Muscle layer of duodenum (tissue), 2 donors: ENCODE results near the gene SLC4A3.

Experiments used
- H3K27ac ChIP-seq: one replicate; pipeline ENCODE4 v1.7.0; 2013; ENCODE audit warnings: mild to moderate bottlenecking, low read length
- H3K27me3 ChIP-seq: one replicate; pipeline ENCODE4 v1.7.0; 2013; ENCODE audit warnings: low read depth, mild to moderate bottlenecking, control low read depth, low read length
- H3K36me3 ChIP-seq, 2 donors: one replicate each; pipeline ENCODE4 v1.7.0; 2013; ENCODE audit warnings: low read length in 2 of 2, control low read depth in 1 of 2, mild to moderate bottlenecking in 1 of 2; ENCODE audit not compliant: insufficient read depth in 2 of 2, control insufficient read depth in 1 of 2
- H3K4me1 ChIP-seq, 2 donors: one replicate each; pipeline ENCODE4 v1.7.0; 2013; ENCODE audit warnings: low read length in 2 of 2, mild to moderate bottlenecking in 2 of 2, control low read depth in 1 of 2, moderate library complexity in 1 of 2; ENCODE audit not compliant: insufficient read depth in 2 of 2, control insufficient read depth in 1 of 2
- H3K4me3 ChIP-seq, 2 donors: one replicate each; pipeline ENCODE4 v1.7.0; 2013; ENCODE audit warnings: low read length in 2 of 2, low read depth in 1 of 2, mild to moderate bottlenecking in 1 of 2
- H3K9me3 ChIP-seq, 2 donors: one replicate each; pipeline ENCODE4 v1.7.0; 2013; ENCODE audit warnings: low read length in 2 of 2, control low read depth in 1 of 2, mild to moderate bottlenecking in 1 of 2; ENCODE audit not compliant: control insufficient read depth in 1 of 2
- donor health status: healthy.

Gene SLC4A3

DNA sequence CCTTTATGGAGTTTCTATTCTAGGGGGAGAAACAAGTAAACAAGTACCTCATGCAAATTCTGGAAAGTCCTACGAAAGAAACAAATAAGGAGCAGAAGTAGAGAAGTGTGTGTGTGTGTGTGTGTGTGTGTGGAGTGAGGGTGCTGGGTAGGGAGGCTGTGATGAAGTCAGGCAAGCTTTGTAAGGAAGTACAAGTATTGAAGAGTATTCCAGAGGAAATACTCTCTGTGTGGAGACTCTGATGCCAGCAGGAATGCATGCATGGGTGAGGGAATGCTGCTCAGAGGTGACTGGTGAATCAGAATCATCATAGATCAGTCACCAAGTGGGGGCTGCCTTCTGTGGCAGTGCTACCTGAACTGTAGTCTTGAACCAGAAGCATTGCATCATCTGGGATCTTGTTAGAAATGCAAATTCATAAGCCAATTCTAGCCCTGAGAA is 34.5 kb downstream of the SLC4A3 start:
- Histone ChIP-seq H3K27ac (no peak overlapping the region), H3K4me1 (peaks cover 0 to 10% of the 10 kb centered on the region in 2 donors)

DNA sequence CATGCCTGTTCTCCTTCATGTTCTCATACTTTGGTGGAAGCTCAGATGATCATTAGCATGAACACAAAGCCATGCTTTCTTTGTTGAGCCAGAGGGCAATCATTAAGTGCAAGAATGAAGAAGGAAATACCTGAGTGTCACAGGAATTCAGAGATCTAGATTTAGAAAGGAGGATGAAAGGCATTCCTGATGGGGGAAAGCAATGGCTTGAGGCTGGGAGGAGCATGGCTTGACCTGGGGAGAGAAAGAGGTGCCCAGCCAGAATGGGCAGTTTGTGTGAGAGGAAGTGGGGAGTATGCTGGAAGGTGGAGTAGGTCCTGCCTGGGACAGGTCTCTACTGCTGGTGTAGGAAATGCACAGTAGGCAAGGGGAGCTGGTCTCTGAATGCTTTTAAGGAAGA is 35.1 kb downstream of the SLC4A3 start:
- Histone ChIP-seq H3K9me3 (peaks cover 5 to 10% of the 10 kb centered on the region in 2 donors), H3K27ac (no peak overlapping the region), H3K27me3 (no peaks in the 10 kb centered on the region), H3K36me3 (no peaks in the 10 kb centered on the region), H3K4me3 (no peak overlapping the region), H3K4me1 (peaks cover 0 to 10% of the 10 kb centered on the region in 2 donors)

More for the DNA sequence above, 34.5 kb downstream of the SLC4A3 start:
- no peaks in the 10 kb centered on the region for H3K27me3 ChIP-seq
- H3K9me3 ChIP-seq = peaks cover 5 to 10% of the 10 kb centered on the region in 2 donors
- H3K4me3 ChIP-seq = no peak overlapping the region
- H3K36me3 ChIP-seq = no peaks in the 10 kb centered on the region

DNA sequence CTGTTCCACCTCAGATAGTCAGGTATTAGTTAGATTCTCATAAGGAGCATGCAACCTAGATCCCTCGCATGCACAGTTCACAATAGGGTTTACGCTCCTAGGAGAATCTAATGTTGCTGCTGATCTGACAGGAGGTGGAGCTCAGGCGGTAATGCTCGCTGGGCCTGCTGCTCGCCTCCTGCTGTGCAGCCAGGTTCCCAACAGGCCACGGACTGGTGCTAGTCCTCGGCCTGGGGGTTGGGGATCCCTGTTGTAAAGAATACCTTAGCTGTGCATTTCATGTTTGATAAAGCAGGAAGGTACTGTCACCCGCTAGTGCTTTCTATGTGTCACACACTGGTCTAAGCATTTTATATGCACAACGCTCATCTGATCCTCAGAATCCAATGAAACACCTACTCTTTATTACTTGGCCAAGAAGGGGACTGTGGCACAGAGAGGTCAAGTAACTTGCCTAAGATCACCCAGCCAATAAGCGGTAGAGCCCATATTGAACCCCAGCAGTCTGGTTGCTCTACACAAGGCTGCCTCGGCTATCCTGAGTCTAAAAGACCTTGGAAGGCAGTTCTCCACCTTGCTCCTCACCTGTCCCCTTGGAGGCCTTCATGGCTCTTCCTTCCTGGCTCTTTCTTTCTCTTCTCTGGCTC is 35.8 kb downstream of the SLC4A3 start:
- Histone ChIP-seq H3K4me1 (peaks cover 0 to 10% of the 10 kb centered on the region in 2 donors), H3K27me3 (no peaks in the 10 kb centered on the region), H3K9me3 (peaks cover 5 to 10% of the 10 kb centered on the region in 2 donors), H3K4me3 (no peak overlapping the region), H3K36me3 (no peaks in the 10 kb centered on the region), H3K27ac (no peak overlapping the region)

DNA sequence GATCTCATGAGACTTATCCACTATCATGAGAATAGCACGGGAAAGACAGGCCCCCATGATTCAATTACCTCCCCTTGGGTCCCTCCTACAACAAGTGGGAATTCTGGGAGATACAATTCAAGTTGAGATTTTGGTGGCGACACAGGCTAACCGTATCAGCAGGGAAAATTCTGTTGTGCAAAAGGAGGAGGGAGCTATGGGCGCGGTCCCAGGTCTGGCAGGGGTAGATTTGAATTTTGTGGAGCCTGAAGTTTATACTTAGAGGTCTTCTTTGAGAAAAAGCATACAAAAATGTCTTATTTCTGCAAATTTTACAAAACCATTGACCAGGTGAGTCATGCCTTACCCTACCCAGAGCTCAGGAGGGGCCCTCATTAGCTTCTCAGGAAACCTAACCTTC is 36.6 kb downstream of the SLC4A3 start:
- Histone ChIP-seq H3K4me1 (peaks cover 0 to 10% of the 10 kb centered on the region in 2 donors), H3K27me3 (no peaks in the 10 kb centered on the region), H3K27ac (no peak overlapping the region), H3K9me3 (peaks cover 5 to 10% of the 10 kb centered on the region in 2 donors), H3K36me3 (no peaks in the 10 kb centered on the region), H3K4me3 (no peak overlapping the region)

DNA sequence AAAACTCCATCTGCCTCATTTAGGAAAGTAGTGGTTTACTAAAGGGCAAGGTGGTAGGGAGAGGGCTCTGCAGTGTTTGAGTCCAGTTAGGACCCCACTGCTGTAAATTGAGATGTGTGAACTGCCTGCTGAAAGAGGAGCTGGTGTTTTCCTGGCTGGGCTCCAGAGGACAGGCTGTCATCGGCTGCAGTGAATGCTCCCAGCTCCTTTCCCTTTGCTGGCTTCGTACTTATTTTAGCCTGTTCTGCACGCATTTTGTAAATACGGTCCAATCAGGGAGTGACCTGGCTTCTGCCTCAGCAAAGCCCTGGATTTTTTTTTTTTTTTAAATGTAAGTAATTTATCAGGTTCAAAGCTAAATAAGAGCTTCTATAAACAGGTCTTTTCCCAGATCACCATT is 37.5 kb downstream of the SLC4A3 start:
- Histone ChIP-seq H3K9me3 (peaks cover 5 to 10% of the 10 kb centered on the region in 2 donors), H3K36me3 (no peaks in the 10 kb centered on the region), H3K4me3 (no peak overlapping the region), H3K27me3 (no peaks in the 10 kb centered on the region), H3K27ac (no peak overlapping the region), H3K4me1 (peaks cover 0 to 10% of the 10 kb centered on the region in 2 donors)

DNA sequence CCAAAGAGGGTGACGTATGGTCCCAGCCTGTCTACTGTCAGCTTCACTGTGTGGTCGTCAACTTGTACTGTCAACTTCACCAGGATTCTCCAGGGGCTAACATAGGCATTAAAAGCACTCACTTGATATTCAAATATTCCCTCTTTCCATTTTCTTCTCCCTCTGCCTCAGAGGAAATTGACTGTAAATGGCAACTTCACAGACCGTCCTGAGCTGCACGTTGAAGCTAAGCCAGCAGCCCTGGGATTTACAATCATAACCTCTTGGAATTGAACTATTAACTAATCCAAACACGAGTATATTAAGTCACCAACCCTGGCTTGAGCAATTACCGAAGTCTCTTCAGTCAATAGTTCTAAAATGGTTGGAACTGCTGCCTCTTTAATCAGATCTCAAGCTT is 38.5 kb downstream of the SLC4A3 start:
- no peaks in the 10 kb centered on the region for H3K27me3 ChIP-seq
- no peaks in the 10 kb centered on the region for H3K36me3 ChIP-seq
- no peak overlapping the region for H3K4me3 ChIP-seq
- no peak overlapping the region for H3K27ac ChIP-seq
- peaks cover 5 to 8% of the 10 kb centered on the region in 2 donors for H3K9me3 ChIP-seq
- peaks cover 0 to 10% of the 10 kb centered on the region in 2 donors for H3K4me1 ChIP-seq

DNA sequence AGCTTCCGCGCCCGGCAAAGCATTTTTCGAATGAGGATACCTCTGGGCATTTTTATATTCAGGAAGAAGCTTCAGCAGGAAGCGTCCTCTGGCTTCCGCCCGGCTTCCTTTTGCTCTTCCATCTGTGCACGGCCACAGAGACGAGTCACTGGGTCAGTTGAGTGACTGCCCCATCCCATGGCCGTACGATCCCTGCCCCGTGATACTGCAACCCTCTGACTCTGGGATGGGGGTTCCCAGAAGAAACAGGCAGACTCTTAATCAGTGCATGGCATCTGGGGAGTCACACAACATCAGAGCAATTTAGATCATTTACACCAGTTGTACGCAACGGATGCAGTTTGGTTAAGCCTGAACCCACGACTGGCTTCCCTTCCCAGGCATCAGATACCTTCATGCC is 40.9 kb downstream of the SLC4A3 start:
- Histone ChIP-seq H3K4me3 (no peak overlapping the region), H3K36me3 (no peaks in the 10 kb centered on the region), H3K27me3 (no peaks in the 10 kb centered on the region), H3K4me1 (peaks cover 0 to 10% of the 10 kb centered on the region in 2 donors), H3K27ac (no peak overlapping the region), H3K9me3 (no peaks in the 10 kb centered on the region)

DNA sequence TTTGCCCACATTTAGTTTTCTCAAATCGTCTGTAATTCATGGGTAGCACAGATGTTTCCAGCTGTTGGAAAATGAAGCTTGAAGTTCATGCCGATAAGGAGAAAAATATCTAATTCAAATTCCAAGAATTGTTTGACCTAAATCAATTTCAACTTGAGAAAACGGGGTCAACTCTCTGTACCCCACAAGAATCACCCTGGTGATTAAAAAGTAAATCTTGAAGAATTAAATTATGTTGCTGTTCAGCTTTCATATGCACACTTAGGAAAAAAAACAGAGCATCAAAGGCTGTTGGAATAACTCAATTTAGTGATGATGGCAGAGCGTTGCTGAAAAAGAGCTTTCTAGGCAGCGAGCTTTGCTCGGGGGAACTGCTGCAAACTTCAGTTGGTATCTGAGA is 43.0 kb downstream of the SLC4A3 start:
- no peaks in the 10 kb centered on the region for H3K36me3 ChIP-seq
- no peak overlapping the region for H3K27ac ChIP-seq
- no peak overlapping the region for H3K4me3 ChIP-seq
- H3K27me3 ChIP-seq = no peaks in the 10 kb centered on the region
- no peaks in the 10 kb centered on the region for H3K9me3 ChIP-seq
- peaks cover 0 to 2% of the 10 kb centered on the region in 2 donors for H3K4me1 ChIP-seq

DNA sequence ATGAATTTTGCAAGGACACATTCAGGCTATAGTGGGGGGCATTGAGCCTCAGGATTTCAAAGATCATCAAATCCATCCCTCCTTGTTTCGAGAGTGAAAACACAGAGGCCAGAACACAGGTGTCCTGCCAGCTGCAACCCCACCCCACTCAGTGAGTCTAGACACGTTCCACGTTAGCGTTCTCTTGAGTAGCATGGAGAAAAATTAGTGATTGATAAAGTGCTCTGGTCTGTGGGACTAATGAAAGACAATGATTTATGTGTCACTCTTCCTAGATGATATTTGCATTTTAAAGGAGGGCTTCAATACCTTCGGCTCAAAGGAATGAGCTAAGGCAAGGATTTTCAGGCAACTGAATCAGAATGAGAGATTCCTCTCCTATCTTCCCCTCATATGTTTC is 43.8 kb downstream of the SLC4A3 start:
- Histone ChIP-seq H3K9me3 (no peaks in the 10 kb centered on the region), H3K27ac (no peak overlapping the region), H3K4me1 (no peaks in the 10 kb centered on the region), H3K4me3 (no peak overlapping the region), H3K27me3 (no peaks in the 10 kb centered on the region), H3K36me3 (no peaks in the 10 kb centered on the region)

DNA sequence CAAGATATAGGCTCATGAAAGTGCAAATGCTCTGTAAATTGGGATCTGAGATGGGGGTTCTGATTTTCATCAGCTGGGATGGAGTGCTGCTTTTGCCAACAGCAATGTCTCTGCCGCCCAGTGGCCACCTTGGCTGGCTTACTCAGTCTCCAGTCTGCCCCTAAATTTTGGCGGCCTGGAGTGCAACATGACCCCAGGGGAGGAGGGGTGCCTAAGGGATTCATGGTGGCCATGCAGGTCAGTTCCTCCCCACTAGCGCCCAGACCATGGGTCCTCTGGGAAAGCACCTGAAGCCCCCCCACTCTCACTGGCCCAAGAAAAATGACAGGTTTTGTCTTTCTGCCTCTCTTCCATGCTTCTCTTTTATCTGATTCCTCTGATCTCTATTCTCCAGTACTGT is 45.0 kb downstream of the SLC4A3 start:
- no peaks in the 10 kb centered on the region for H3K4me1 ChIP-seq

DNA sequence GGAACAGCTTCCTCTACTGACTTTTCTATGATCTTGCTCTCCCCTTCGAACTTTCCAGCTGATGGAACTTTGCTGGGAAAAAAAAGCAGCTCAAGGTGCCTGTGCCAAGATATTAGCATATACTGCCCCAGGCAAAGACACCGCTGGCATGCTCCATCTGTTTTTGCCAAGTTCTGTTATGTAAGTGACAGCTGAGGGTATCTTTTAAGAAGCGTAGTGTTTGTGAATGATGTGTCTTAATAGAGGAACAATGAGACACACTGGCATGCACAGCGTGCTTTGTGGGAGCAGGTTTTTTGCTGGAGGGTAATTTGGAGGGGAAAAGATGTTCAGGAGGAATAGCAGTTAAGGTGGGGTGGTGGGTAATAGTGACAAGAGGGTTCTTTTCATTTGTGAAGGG is 47.8 kb downstream of the SLC4A3 start:
- H3K4me1 ChIP-seq = no peaks in the 10 kb centered on the region
- no peak overlapping the region for H3K4me3 ChIP-seq
- H3K27ac ChIP-seq = no peak overlapping the region

More for the DNA sequence above, 45.0 kb downstream of the SLC4A3 start:
- no peaks in the 10 kb centered on the region for H3K9me3 ChIP-seq
- no peaks in the 10 kb centered on the region for H3K36me3 ChIP-seq
- H3K27ac ChIP-seq = no peak overlapping the region
- H3K27me3 ChIP-seq = no peaks in the 10 kb centered on the region
- no peak overlapping the region for H3K4me3 ChIP-seq

DNA sequence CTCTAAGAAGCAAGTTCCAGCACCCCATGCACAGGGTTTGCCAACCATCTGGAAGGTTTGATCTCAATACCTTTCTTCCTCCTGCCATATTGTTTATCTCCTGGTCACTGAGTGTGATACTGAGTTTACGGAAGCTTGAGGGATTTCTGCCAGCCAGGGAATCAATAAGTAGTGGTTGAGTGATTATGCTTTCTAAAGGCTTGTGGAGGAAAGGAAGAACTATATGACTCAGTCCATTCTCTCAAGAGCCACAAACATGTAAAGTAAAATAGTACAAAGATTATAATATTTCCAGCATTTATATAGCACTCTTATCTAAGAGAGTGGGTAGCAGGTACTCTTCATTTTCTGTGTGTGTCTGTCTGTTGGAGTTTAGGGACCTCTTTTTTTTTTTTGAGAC is 49.2 kb downstream of the SLC4A3 start:
- no peaks in the 10 kb centered on the region for H3K9me3 ChIP-seq
- no peaks in the 10 kb centered on the region for H3K27me3 ChIP-seq
- no peaks in the 10 kb centered on the region for H3K4me1 ChIP-seq
- H3K27ac ChIP-seq = no peak overlapping the region
- no peak overlapping the region for H3K4me3 ChIP-seq
- no peaks in the 10 kb centered on the region for H3K36me3 ChIP-seq

More for the DNA sequence above, 47.8 kb downstream of the SLC4A3 start:
- no peaks in the 10 kb centered on the region for H3K36me3 ChIP-seq
- no peaks in the 10 kb centered on the region for H3K9me3 ChIP-seq
- no peaks in the 10 kb centered on the region for H3K27me3 ChIP-seq
